Measurements from ENCODE around the gene EFR3B. TPM values are rescaled to one million over a fixed set of nuclear protein-coding genes. Genes with fewer than 3 reads are reported as not detected.

EFR3B gene
- total and polyA plus RNA-seq, 10 of the 15 experiments (the other 5 are each of a cell fraction or from before 2014, with no cell fraction given) = 0.12 to 3.9 (median 1.8) TPM

DNA sequence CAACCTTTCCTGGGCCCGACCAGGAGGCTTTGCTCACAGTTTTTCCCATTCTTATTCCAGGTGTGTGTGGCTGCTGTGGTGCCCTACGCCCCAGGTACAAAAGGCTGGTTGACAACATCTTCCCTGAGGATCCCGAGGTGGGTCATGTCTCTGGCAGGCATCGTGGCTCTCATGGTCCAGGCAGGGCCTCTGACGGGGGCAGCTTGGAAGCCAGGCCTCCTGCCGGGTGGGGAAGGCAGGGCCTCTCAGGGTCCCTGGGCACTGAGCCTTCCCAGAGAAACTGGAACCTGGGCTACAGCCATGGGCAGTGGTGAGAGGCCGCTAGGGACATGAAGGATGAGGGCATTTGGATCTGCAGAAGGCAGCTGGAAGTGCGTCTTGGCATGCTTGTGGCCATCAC, 49.4 kb downstream of the EFR3B start:
- POLR2A ChIA-PET = no interaction called here
- no peaks in the 10 kb centered on the region for H3K4me1 ChIP-seq (ENCODE audit: control insufficient read depth, insufficient read depth, low read length)
- no peaks in the 10 kb centered on the region for H3K36me3 ChIP-seq (ENCODE audit: control insufficient read depth in 2 of 2, insufficient read depth in 2 of 2, low read length in 1 of 2)
- BruUV-seq (replicated peaks) = no TSS peak
- RAD21 ChIA-PET (ENCODE audit: unreplicated experiment) = no interaction called here
- no peak overlapping the region for H2AFZ ChIP-seq (ENCODE audit: control insufficient read depth, low read depth, low read length)
- H3K27me3 ChIP-seq (replicated peaks in 1 of 2; ENCODE audit: control insufficient read depth in 2 of 2, insufficient read depth in 2 of 2, low read length in 1 of 2) = no peaks in the 10 kb centered on the region; a peak in 1 of 4 replicates
- no peak for FAIRE-seq
- intact Hi-C loops (cut with micrococcal nuclease; ENCODE audit: unreplicated experiment) (no loop called here), in situ Hi-C loops (cut with MboI) (no loop called here)
- H3K27ac ChIP-seq (ENCODE audit: control insufficient read depth, insufficient read depth) = no peak overlapping the region
- no peaks in the 10 kb centered on the region for H4K20me1 ChIP-seq (ENCODE audit: control insufficient read depth, insufficient read depth)
- SMC1A ChIA-PET (ENCODE audit: uncharacterized antibody, unreplicated experiment) = interaction anchor here (0.9 kb wide), 1 partner anchor 10 kb away, joined by 3 read pairs; no protein-coding TSS in a partner anchor
- no peaks in the 10 kb centered on the region for H3K9me3 ChIP-seq (replicated peaks; ENCODE audit: control insufficient read depth, insufficient read depth, low read length)
- H3K4me3 ChIP-seq = no peak overlapping the region
- no peak for DNase-seq (ENCODE audit: low read depth, low spot score)
- WGBS (ENCODE audit: insufficient coverage, insufficient replicate concordance, low lambda C conversion rate, missing lambda C conversion rate) = 40% methylated on average over 8 of the region's 8 CpGs
- ATAC-seq = no peak
- no peaks in the 10 kb centered on the region for H3K79me2 ChIP-seq (ENCODE audit: control insufficient read depth, insufficient read depth, low read length)
- CTCF ChIA-PET = no interaction called here
- H3K9ac ChIP-seq (ENCODE audit: control insufficient read depth, insufficient read depth, low read length) = no peak overlapping the region
- no peak overlapping the region for H3K4me2 ChIP-seq (ENCODE audit: control insufficient read depth, insufficient read depth)
- TF ChIP-seq CREM (IDR thresholded peaks at IDR 0.05; ENCODE audit: low read depth) (no peak), EP300 (IDR thresholded peaks at IDR 0.05; ENCODE audit: borderline replicate concordance in 1 of 2, control insufficient read depth in 1 of 2, low read depth in 2 of 2, low read length in 2 of 2) (no peak), ZNF24 (IDR thresholded peaks at IDR 0.05) (no peak), NFIC (IDR thresholded peaks at IDR 0.05; ENCODE audit: low read depth, low read length) (no peak), BHLHE40 (IDR thresholded peaks at IDR 0.05; ENCODE audit: borderline replicate concordance in 1 of 2, low read depth in 2 of 2, low read length in 1 of 2) (no peak), CBX5 (IDR thresholded peaks at IDR 0.05; ENCODE audit: low read depth) (no peak), SMAD1 (IDR thresholded peaks at IDR 0.05; ENCODE audit: low read depth, partially characterized antibody) (no peak), ZNF274 (IDR thresholded peaks at IDR 0.05; ENCODE audit: insufficient read depth, insufficient read length) (no peak), CEBPB (IDR thresholded peaks at IDR 0.05; ENCODE audit: borderline replicate concordance in 1 of 2, low read depth in 2 of 2, low read length in 2 of 2) (no peak)
- TF ChIP-seq, protein P1, sequence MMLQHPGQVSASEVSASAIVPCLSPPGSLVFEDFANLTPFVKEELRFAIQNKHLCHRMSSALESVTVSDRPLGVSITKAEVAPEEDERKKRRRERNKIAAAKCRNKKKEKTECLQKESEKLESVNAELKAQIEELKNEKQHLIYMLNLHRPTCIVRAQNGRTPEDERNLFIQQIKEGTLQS (IDR thresholded peaks at IDR 0.05; ENCODE audit: borderline replicate concordance, extremely low read depth, low read depth, low read length) = no peak
- TF ChIP-seq, protein P2, sequence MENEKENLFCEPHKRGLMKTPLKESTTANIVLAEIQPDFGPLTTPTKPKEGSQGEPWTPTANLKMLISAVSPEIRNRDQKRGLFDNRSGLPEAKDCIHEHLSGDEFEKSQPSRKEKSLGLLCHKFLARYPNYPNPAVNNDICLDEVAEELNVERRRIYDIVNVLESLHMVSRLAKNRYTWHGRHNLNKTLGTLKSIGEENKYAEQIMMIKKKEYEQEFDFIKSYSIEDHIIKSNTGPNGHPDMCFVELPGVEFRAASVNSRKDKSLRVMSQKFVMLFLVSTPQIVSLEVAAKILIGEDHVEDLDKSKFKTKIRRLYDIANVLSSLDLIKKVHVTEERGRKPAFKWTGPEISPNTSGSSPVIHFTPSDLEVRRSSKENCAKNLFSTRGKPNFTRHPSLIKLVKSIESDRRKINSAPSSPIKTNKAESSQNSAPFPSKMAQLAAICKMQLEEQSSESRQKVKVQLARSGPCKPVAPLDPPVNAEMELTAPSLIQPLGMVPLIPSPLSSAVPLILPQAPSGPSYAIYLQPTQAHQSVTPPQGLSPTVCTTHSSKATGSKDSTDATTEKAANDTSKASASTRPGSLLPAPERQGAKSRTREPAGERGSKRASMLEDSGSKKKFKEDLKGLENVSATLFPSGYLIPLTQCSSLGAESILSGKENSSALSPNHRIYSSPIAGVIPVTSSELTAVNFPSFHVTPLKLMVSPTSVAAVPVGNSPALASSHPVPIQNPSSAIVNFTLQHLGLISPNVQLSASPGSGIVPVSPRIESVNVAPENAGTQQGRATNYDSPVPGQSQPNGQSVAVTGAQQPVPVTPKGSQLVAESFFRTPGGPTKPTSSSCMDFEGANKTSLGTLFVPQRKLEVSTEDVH (IDR thresholded peaks at IDR 0.05; ENCODE audit: low read depth, partially characterized antibody) = no peak
- TF ChIP-seq, protein P3, sequence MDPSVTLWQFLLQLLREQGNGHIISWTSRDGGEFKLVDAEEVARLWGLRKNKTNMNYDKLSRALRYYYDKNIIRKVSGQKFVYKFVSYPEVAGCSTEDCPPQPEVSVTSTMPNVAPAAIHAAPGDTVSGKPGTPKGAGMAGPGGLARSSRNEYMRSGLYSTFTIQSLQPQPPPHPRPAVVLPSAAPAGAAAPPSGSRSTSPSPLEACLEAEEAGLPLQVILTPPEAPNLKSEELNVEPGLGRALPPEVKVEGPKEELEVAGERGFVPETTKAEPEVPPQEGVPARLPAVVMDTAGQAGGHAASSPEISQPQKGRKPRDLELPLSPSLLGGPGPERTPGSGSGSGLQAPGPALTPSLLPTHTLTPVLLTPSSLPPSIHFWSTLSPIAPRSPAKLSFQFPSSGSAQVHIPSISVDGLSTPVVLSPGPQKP (IDR thresholded peaks at IDR 0.05; ENCODE audit: low read depth, low read length) = no peak
- TF ChIP-seq, protein P4, sequence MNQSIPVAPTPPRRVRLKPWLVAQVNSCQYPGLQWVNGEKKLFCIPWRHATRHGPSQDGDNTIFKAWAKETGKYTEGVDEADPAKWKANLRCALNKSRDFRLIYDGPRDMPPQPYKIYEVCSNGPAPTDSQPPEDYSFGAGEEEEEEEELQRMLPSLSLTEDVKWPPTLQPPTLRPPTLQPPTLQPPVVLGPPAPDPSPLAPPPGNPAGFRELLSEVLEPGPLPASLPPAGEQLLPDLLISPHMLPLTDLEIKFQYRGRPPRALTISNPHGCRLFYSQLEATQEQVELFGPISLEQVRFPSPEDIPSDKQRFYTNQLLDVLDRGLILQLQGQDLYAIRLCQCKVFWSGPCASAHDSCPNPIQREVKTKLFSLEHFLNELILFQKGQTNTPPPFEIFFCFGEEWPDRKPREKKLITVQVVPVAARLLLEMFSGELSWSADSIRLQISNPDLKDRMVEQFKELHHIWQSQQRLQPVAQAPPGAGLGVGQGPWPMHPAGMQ (IDR thresholded peaks at IDR 0.05; ENCODE audit: borderline replicate concordance) = no peak
- TF ChIP-seq, protein P5, sequence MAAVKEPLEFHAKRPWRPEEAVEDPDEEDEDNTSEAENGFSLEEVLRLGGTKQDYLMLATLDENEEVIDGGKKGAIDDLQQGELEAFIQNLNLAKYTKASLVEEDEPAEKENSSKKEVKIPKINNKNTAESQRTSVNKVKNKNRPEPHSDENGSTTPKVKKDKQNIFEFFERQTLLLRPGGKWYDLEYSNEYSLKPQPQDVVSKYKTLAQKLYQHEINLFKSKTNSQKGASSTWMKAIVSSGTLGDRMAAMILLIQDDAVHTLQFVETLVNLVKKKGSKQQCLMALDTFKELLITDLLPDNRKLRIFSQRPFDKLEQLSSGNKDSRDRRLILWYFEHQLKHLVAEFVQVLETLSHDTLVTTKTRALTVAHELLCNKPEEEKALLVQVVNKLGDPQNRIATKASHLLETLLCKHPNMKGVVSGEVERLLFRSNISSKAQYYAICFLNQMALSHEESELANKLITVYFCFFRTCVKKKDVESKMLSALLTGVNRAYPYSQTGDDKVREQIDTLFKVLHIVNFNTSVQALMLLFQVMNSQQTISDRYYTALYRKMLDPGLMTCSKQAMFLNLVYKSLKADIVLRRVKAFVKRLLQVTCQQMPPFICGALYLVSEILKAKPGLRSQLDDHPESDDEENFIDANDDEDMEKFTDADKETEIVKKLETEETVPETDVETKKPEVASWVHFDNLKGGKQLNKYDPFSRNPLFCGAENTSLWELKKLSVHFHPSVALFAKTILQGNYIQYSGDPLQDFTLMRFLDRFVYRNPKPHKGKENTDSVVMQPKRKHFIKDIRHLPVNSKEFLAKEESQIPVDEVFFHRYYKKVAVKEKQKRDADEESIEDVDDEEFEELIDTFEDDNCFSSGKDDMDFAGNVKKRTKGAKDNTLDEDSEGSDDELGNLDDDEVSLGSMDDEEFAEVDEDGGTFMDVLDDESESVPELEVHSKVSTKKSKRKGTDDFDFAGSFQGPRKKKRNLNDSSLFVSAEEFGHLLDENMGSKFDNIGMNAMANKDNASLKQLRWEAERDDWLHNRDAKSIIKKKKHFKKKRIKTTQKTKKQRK (IDR thresholded peaks at IDR 0.05; ENCODE audit: low read depth, low read length) = no peak
